ENCODE results near the gene NBPF26.
"Not testable (repeated sequence)": the region's sequence is repeated elsewhere in the genome, so short reads cannot be mapped to it uniquely, and the experiment has no call there.

The NBPF26 gene

DNA sequence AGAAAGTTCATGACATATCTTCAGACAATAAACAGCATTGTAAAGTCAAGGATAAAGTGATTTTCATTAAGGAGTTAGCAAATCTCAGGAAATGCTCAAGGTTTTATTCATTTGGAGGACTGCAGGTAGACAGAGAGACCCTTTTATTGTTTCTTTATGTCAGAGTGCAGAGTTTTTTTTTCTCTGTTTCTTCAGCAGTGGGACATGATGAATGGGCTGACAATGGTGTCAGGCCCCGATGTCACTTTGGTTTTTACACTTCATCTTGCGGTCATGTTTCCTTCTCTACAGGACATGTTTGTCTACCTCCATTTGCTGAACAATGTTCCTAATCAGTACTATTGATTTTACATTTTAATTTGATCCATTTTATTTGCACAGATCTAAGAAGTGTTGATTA lies 134.4 kb downstream of the NBPF26 start:
- not testable (repeated sequence) for DNase-seq (ENCODE audit: low read depth in 2 of 2)

DNA sequence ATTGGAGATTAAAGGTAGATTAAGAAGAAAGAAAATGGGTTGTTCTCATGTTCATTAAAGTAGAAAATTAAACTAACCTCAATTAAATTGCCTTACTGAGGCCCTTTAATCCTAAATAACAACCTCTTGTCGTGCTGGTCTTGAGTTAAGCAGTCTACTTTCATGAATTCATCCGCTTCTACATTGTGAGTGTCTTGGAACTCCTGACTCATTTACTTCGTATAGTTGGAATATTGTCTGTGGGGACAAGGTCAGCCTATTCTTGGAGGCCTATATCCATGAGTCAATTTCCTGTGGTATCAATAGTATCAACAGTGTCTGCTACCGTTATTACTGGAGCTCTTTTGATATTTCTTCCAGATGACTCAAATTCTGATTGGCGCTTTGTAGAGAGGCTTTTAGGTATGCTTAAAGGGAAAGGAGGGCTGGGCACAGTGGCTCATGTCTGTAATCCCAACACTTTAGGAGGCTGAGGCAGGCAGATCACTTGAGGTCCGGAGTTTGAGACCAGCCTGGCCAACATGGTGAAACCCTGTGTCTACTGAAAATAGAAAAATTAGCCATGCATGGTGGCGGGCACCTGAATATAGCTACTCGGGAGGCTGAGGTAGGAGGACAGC lies 136.0 kb downstream of the NBPF26 start:
- DNase-seq (ENCODE audit: low read depth in 2 of 2), result not testable (repeated sequence)

DNA sequence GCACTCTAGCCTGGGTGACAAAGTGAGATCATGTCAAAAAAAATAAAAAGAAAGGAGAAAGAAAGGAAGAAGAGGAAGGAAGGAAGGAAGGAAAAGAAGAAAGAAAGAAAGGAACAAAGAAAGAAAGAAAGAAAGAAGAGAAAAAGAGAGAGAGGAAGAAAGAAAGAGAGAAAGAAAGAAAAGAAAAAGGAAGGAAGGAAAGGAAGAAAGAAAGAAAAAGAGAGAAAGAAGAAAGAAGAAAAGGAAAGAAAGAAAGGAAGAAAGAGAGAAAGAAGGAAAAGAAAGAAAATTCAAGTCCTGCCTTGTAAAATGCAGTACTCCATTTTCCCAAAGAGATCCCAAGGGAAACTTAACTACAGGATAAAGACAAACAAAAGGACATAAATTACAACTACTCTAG lies 154.5 kb downstream of the NBPF26 start:
- not testable (repeated sequence) for DNase-seq (ENCODE audit: low read depth in 2 of 2)

DNA sequence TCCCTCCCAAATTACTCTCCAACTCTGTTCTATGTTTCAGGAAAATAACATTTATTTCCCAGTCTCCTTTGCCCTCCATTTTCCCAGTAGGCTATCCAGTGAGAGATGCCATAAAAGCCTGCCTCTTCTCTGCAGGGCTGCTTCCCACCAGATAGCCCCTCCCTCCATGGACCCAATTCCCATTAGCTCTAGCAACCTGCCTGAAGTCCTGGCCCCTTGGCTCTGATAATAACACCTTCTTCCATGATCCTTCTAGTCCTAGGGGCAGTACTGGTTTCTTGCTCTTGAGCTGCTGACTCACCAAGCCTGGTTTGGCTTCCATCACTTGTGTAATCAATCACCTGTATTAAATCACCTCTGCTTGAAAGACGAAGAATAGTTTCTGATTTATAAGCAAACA lies 156.3 kb downstream of the NBPF26 start:
- DNase-seq (ENCODE audit: low read depth in 2 of 2), result not testable (repeated sequence)

DNA sequence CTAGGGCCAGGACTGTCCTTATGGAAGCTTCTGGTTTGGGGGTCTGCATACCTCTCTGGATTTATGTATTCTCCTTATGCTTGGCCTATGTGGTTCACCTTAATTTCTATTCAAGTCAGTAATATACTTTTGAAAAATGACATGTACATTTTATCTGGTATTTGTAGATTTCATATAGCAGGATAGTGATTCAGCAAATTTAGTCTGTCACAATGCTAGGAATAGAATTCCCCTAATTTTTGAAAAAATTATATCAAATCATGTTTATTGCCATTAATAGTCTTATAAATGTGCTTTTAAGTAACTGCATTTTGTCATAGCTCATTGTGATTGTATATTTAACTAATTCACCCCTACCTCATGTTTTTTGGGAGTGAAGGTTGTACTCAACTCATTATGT lies 158.2 kb downstream of the NBPF26 start:
- DNase-seq (ENCODE audit: low read depth in 2 of 2), result not testable (repeated sequence)

Data from fibroblast of skin of left biceps (primary cell).